ENCODE measurements around the gene AGPAT4. TPM values are rescaled to one million over a fixed set of nuclear protein-coding genes. Genes with fewer than 3 reads are reported as not detected.

The AGPAT4 gene
- total RNA-seq, 1 experiment from 2014 or later = 22.0 TPM

DNA sequence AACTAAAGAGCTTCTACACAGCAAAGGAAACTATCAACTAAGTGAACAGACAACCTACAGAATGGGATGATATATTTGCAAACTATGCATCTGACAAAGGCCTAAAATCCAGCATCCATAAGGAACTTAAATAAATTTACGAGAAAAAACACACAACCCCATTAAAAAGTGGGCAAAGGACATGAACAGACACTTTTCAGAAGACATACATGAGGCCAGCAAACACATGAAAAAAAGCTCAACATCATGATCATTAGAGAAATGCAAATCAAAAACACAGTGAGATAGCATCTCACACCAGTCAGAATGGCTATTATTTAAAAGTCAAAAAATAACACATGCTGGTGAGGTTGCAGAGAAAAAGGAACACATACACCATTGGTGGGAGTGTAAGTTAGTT lies 24.5 kb downstream of the AGPAT4 start:
- H3K79me2 ChIP-seq (ENCODE audit: insufficient read depth, low read length) = peaks cover 3% of the 10 kb centered on the region; the same call in 1 of the 2 replicates
- no peaks in the 10 kb centered on the region for H3K27me3 ChIP-seq (ENCODE audit: insufficient read depth, low read length)
- H3K4me3 Mint-ChIP-seq = no peak overlapping the region
- no peak overlapping the region for H2BK5ac ChIP-seq (ENCODE audit: insufficient read length, low read length)
- H4K5ac ChIP-seq (ENCODE audit: insufficient read length, low read depth, low read length) = no peak overlapping the region
- H4K91ac ChIP-seq (ENCODE audit: insufficient read length, low read depth, low read length) = no peak overlapping the region
- no peak overlapping the region for H3K18ac ChIP-seq (ENCODE audit: insufficient read length, low read depth, low read length)
- no peak overlapping the region for H3K56ac ChIP-seq (ENCODE audit: insufficient read length, low read depth, low read length)
- no peak overlapping the region for H2BK120ac ChIP-seq (ENCODE audit: low read depth, low read length, poor library complexity, severe bottlenecking)
- no peak overlapping the region for H3K23ac ChIP-seq (ENCODE audit: insufficient read length, low read depth, low read length)
- no peak overlapping the region for H3K4me2 ChIP-seq (ENCODE audit: insufficient read depth, insufficient read length, low read length)
- H3K27ac Mint-ChIP-seq = no peak overlapping the region
- peaks cover 2% of the 10 kb centered on the region for H3K79me1 ChIP-seq (ENCODE audit: insufficient read depth, low read depth, low read length, poor library complexity, severe bottlenecking)
- no peak overlapping the region for H2BK12ac ChIP-seq (ENCODE audit: insufficient read length, low read depth, low read length)
- H3K27me3 Mint-ChIP-seq (ENCODE audit: low read depth) = no peaks in the 10 kb centered on the region
- no peak overlapping the region for H2AK5ac ChIP-seq (ENCODE audit: insufficient read length, low read length)
- peaks cover 10 to 11% of the 10 kb centered on the region in 2 experiments for H3K9me3 Mint-ChIP-seq
- H2BK20ac ChIP-seq (ENCODE audit: low read depth, low read length, poor library complexity, severe bottlenecking) = no peak overlapping the region
- H3K14ac ChIP-seq (ENCODE audit: insufficient read depth, low read length) = no peak overlapping the region
- H3K9me3 ChIP-seq (ENCODE audit: control insufficient read depth, low read depth, low read length) = no peaks in the 10 kb centered on the region
- no peak overlapping the region for H4K8ac ChIP-seq (replicated peaks; ENCODE audit: insufficient read length, low read depth, low read length)
- H3K27ac ChIP-seq (ENCODE audit: insufficient read length, low read depth, low read length) = no peak overlapping the region
- no peak overlapping the region for H3T11ph ChIP-seq (ENCODE audit: low read length)
- TF ChIP-seq, protein P1, sequence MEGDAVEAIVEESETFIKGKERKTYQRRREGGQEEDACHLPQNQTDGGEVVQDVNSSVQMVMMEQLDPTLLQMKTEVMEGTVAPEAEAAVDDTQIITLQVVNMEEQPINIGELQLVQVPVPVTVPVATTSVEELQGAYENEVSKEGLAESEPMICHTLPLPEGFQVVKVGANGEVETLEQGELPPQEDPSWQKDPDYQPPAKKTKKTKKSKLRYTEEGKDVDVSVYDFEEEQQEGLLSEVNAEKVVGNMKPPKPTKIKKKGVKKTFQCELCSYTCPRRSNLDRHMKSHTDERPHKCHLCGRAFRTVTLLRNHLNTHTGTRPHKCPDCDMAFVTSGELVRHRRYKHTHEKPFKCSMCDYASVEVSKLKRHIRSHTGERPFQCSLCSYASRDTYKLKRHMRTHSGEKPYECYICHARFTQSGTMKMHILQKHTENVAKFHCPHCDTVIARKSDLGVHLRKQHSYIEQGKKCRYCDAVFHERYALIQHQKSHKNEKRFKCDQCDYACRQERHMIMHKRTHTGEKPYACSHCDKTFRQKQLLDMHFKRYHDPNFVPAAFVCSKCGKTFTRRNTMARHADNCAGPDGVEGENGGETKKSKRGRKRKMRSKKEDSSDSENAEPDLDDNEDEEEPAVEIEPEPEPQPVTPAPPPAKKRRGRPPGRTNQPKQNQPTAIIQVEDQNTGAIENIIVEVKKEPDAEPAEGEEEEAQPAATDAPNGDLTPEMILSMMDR (conservative IDR thresholded peaks at IDR 0.05) = no peak
- no peak overlapping the region for H3K4ac ChIP-seq (ENCODE audit: low read depth, low read length)
- H3K4me1 ChIP-seq (ENCODE audit: insufficient read depth, low read length) = no peaks in the 10 kb centered on the region
- peaks cover 11 to 19% (median 16%) of the 10 kb centered on the region in 3 experiments for H3K36me3 Mint-ChIP-seq (ENCODE audit: insufficient read depth in 1 of 3, low read depth in 3 of 3)
- H3K4me1 Mint-ChIP-seq = peaks cover 19 to 27% of the 10 kb centered on the region in 2 experiments
- no peak overlapping the region for H2AFZ ChIP-seq (ENCODE audit: low read length)
- no CpG with 5 or more reads among the region's 1 CpG for WGBS (ENCODE audit: extremely low coverage, insufficient read length, low lambda C conversion rate)
- H2BK15ac ChIP-seq (ENCODE audit: low read depth, low read length) = no peak overlapping the region
- no peaks in the 10 kb centered on the region for H3K23me2 ChIP-seq (ENCODE audit: insufficient read length, low read depth, low read length, poor library complexity, severe bottlenecking)
- H3K9ac ChIP-seq (ENCODE audit: extremely low read depth, insufficient read length, low read length) = no peak overlapping the region
- DNase-seq = no peak
- no peaks in the 10 kb centered on the region for H4K20me1 ChIP-seq (ENCODE audit: control insufficient read depth, insufficient read depth, insufficient read length)
